Measurements from ENCODE around the gene ACVR2B.
"Not testable (repeated sequence)": the region's sequence is repeated elsewhere in the genome, so short reads cannot be mapped to it uniquely, and the experiment has no call there.

DNA sequence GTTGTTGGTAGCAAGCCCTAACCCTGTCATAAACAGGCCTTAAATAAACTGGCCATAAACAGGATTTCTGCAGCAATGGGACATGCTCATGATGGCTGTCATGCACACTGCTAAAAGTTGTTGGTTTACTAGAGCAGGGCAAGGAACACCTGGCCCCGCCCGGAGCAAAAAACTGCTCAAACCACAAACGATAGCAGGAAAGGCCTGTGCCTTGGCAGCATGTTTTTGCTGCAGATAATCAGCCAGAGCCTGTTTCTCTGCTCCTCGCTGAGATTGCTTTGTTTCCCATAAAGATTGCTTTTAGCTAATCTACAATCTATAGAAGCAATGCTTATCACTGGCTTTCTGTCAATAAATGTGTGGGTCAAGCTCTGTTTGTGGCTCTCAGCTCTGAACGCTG is 32.9 kb upstream of the ACVR2B start:
- TF ChIP-seq POLR2A (IDR thresholded peaks at IDR 0.05) = not testable (repeated sequence)
- TF ChIP-seq, protein P1, sequence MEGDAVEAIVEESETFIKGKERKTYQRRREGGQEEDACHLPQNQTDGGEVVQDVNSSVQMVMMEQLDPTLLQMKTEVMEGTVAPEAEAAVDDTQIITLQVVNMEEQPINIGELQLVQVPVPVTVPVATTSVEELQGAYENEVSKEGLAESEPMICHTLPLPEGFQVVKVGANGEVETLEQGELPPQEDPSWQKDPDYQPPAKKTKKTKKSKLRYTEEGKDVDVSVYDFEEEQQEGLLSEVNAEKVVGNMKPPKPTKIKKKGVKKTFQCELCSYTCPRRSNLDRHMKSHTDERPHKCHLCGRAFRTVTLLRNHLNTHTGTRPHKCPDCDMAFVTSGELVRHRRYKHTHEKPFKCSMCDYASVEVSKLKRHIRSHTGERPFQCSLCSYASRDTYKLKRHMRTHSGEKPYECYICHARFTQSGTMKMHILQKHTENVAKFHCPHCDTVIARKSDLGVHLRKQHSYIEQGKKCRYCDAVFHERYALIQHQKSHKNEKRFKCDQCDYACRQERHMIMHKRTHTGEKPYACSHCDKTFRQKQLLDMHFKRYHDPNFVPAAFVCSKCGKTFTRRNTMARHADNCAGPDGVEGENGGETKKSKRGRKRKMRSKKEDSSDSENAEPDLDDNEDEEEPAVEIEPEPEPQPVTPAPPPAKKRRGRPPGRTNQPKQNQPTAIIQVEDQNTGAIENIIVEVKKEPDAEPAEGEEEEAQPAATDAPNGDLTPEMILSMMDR (IDR thresholded peaks at IDR 0.05 in 4 of 5, conservative IDR thresholded peaks at IDR 0.05 in 1 of 5) = not testable (repeated sequence)
